Activated B cell treated with CpG ODN at 0.5 μM for 24 hours (primary cell): Measurements from ENCODE around the gene MSI2. TPM values are rescaled to one million over a fixed set of nuclear protein-coding genes. Genes with fewer than 3 reads are reported as not detected.

Experiments
- ATAC-seq: fragments of 200-7000 bp; cut with Tn5 transposase; one replicate; pipeline ENCODE4 v1.10.0; 2021; ENCODE audit warnings: low read depth, mild to moderate bottlenecking, moderate library complexity
- CTCF ChIA-PET: fragments of 350-600 bp; sonication (Branson Sonifier 250); formaldehyde crosslinking; loops from one replicate; lab custom pipeline; 2021; ENCODE audit warnings: antibody characterized with exemption; lab: Charles Lee
- POLR2A ChIA-PET: fragments of 350-600 bp; sonication (Branson Sonifier 250); formaldehyde crosslinking; loops from one replicate; lab custom pipeline; 2021; ENCODE audit warnings: antibody characterized with exemption; lab: Charles Lee
- DNase-seq: peaks from one replicate; pipeline ENCODE4 v3.0.0; 2022
- H3K27ac Mint-ChIP-seq: one replicate; pipeline ENCODE4 v1.8.0; 2020; ENCODE audit warnings: mixed read lengths
- H3K27me3 Mint-ChIP-seq: one replicate; pipeline ENCODE4 v1.8.0; 2021; ENCODE audit warnings: mixed read lengths
- H3K36me3 Mint-ChIP-seq: one replicate; pipeline ENCODE4 v1.8.0; 2021; ENCODE audit warnings: low read depth, mixed read lengths
- H3K4me1 Mint-ChIP-seq: one replicate; pipeline ENCODE4 v1.8.0; 2021; ENCODE audit warnings: mixed read lengths
- H3K4me3 Mint-ChIP-seq: one replicate; pipeline ENCODE4 v1.8.0; 2020; ENCODE audit warnings: mild to moderate bottlenecking, mixed read lengths
- H3K9me3 Mint-ChIP-seq: one replicate; pipeline ENCODE4 v1.8.0; 2020; ENCODE audit warnings: mixed read lengths
- intact Hi-C: fragments of 100-400 bp; cut with micrococcal nuclease; formaldehyde crosslinking; loops from one replicate; pipeline ENCODE4 v1.15.1; 2024
- total RNA-seq: library from RNA; stranded (reverse); gene quantifications from 2 replicates; pipeline ENCODE4 v1.2.3, GENCODE V29; 2022
- TF ChIP-seq, protein P1 (sequence below): fragments of 200-600 bp; IDR thresholded peaks from one replicate; pipeline ENCODE4 v1.8.0; 2022; ENCODE audit warnings: antibody characterized with exemption, mild to moderate bottlenecking

The MSI2 gene
- total RNA-seq, 1 donor from 2014 or later: 102 TPM

GRCh38 chr17:57707892-57708291 lies 451.6 kb downstream of the MSI2 start:
- no peaks in the 10 kb centered on the region for H3K36me3 Mint-ChIP-seq
- intact Hi-C loops: no loop called here
- DNase-seq: no peak
- ATAC-seq: no peak
- no peak overlapping the region for H3K27ac Mint-ChIP-seq
- CTCF ChIA-PET: interaction anchor here (1.6 kb wide), 1 partner anchor 36 kb away, joined by 3 read pairs; no protein-coding TSS in a partner anchor
- H3K9me3 Mint-ChIP-seq: peaks cover 7% of the 10 kb centered on the region
- POLR2A ChIA-PET: no interaction called here
- H3K4me3 Mint-ChIP-seq: no peak overlapping the region
- no peaks in the 10 kb centered on the region for H3K27me3 Mint-ChIP-seq
- TF ChIP-seq, protein P1, sequence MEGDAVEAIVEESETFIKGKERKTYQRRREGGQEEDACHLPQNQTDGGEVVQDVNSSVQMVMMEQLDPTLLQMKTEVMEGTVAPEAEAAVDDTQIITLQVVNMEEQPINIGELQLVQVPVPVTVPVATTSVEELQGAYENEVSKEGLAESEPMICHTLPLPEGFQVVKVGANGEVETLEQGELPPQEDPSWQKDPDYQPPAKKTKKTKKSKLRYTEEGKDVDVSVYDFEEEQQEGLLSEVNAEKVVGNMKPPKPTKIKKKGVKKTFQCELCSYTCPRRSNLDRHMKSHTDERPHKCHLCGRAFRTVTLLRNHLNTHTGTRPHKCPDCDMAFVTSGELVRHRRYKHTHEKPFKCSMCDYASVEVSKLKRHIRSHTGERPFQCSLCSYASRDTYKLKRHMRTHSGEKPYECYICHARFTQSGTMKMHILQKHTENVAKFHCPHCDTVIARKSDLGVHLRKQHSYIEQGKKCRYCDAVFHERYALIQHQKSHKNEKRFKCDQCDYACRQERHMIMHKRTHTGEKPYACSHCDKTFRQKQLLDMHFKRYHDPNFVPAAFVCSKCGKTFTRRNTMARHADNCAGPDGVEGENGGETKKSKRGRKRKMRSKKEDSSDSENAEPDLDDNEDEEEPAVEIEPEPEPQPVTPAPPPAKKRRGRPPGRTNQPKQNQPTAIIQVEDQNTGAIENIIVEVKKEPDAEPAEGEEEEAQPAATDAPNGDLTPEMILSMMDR: no peak
- no peaks in the 10 kb centered on the region for H3K4me1 Mint-ChIP-seq

GRCh38 chr17:57708410-57708809 lies 452.1 kb downstream of the MSI2 start:
- no peak for ATAC-seq
- CTCF ChIA-PET: no interaction called here

DNA sequence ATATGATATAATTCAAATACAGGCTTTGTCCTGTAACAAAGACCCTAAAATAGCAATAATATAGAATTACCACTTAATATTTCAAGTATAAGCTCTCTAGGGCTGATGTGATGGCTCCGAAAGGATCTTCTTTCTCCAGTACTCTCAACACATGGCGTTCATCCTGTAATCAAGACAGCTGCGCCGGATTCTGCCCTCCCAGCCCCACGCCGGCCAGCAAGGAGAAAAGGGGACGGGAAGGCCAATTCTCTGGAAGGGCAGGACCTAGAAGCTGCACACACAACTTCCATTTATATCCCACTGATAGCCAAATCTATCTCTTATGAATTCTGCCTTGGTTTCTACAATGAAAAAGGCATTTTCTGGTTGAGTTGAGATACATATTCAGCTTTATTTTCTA lies 456.8 kb downstream of the MSI2 start:
- Mint-ChIP-seq H3K9me3 (peaks cover 7% of the 10 kb centered on the region), H3K27ac (no peak overlapping the region), H3K4me3 (no peak overlapping the region), H3K27me3 (peaks cover 26% of the 10 kb centered on the region), H3K4me1 (no peaks in the 10 kb centered on the region), H3K36me3 (no peaks in the 10 kb centered on the region)
- DNase-seq (no peak), ATAC-seq (no peak)
- TF ChIP-seq, protein P1: no peak
- POLR2A ChIA-PET: interaction anchor here (0.6 kb wide), 1 partner anchor 376 kb away, joined by 3 read pairs; no protein-coding TSS in a partner anchor
- CTCF ChIA-PET: no interaction called here
- intact Hi-C loops: no loop called here

More at GRCh38 chr17:57708410-57708809, 452.1 kb downstream of the MSI2 start:
- H3K9me3 Mint-ChIP-seq: peaks cover 7% of the 10 kb centered on the region
- POLR2A ChIA-PET: interaction anchor here (0.7 kb wide), 1 partner anchor 46 kb away, joined by 5 read pairs; no protein-coding TSS in a partner anchor
- no peak for DNase-seq
- H3K36me3 Mint-ChIP-seq: no peaks in the 10 kb centered on the region
- TF ChIP-seq, protein P1: no peak
- peaks cover 4% of the 10 kb centered on the region for H3K27me3 Mint-ChIP-seq
- H3K27ac Mint-ChIP-seq: no peak overlapping the region
- H3K4me3 Mint-ChIP-seq: no peak overlapping the region
- H3K4me1 Mint-ChIP-seq: no peaks in the 10 kb centered on the region
- intact Hi-C loops: no loop called here

DNA sequence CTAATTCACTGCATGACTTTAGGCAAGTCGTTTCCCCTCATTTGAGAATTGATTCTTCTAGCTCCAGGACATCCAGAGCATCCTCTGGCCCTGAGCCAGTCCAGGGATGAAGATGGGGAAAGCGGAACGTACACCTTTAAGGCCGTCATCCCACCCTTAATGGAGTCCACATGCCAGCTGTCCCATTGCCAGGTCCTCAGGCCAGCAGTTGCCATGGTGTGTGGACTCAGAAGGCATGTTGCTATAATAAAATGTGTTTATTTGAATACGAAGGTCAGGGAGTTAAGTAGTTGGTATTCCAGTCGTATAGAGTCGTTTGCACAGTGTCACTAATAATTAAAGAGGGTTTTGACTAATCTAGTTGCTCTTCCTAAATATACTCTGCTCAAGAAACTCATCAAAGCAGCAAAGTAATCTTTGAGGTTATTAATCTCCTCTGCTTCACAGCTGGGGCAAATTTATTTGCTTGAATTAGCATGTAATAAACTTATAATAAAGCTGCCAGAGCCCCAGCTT lies 458.4 kb downstream of the MSI2 start:
- Mint-ChIP-seq H3K27me3 (peaks cover 26% of the 10 kb centered on the region), H3K27ac (no peak overlapping the region), H3K9me3 (peaks cover 7% of the 10 kb centered on the region), H3K36me3 (no peaks in the 10 kb centered on the region), H3K4me3 (no peak overlapping the region), H3K4me1 (no peaks in the 10 kb centered on the region)
- DNase-seq (no peak), ATAC-seq (no peak)
- intact Hi-C loops: no loop called here
- TF ChIP-seq, protein P1: no peak
- CTCF ChIA-PET: no interaction called here
- POLR2A ChIA-PET: no interaction called here

- ChIA-PET POLR2A (no interaction called here), CTCF (no interaction called here)
- Mint-ChIP-seq H3K36me3 (no peaks in the 10 kb centered on the region), H3K4me3 (no peak overlapping the region), H3K27me3 (peaks cover 26% of the 10 kb centered on the region), H3K9me3 (peaks cover 2% of the 10 kb centered on the region), H3K27ac (no peak overlapping the region), H3K4me1 (no peaks in the 10 kb centered on the region)
- TF ChIP-seq, protein P1: no peak
- intact Hi-C loops: no loop called here
- ATAC-seq (no peak), DNase-seq (no peak)
Observed at GRCh38 chr17:57715981-57716380, 459.7 kb downstream of the MSI2 start.
